Mesodermal cell (in vitro differentiated cells): Measurements from ENCODE around the gene C2orf15. TPM values are rescaled to one million over a fixed set of nuclear protein-coding genes. Genes with fewer than 3 reads are reported as not detected.
"Not testable (repeated sequence)": the region's sequence is repeated elsewhere in the genome, so short reads cannot be mapped to it uniquely, and the experiment has no call there.

ENCODE experiments used
- H3K27ac ChIP-seq: 2 replicates; pipeline ENCODE4 v1.7.0; 2013; ENCODE audit warnings: mild to moderate bottlenecking, low read depth, low read length, moderate library complexity; ENCODE audit not compliant: severe bottlenecking
- H3K36me3 ChIP-seq: 2 replicates; pipeline ENCODE4 v1.7.1; 2013; ENCODE audit warnings: mild to moderate bottlenecking, low read length, moderate library complexity; ENCODE audit not compliant: control insufficient read depth, insufficient read depth
- H3K4me1 ChIP-seq: one replicate; pipeline ENCODE4 v1.7.1; 2013; ENCODE audit warnings: mild to moderate bottlenecking, low read length; ENCODE audit not compliant: insufficient read depth, control insufficient read depth, poor library complexity, severe bottlenecking
- H3K4me3 ChIP-seq: 2 replicates; pipeline ENCODE4 v1.7.0; 2013; ENCODE audit warnings: low read length, control low read depth, mild to moderate bottlenecking; ENCODE audit not compliant: insufficient read depth, poor library complexity, severe bottlenecking; ENCODE audit errors: extremely low read depth
- H3K9me3 ChIP-seq: 2 replicates; pipeline ENCODE4 v1.7.1; 2013; ENCODE audit warnings: mild to moderate bottlenecking, low read length, moderate library complexity; ENCODE audit not compliant: control insufficient read depth
- WGBS, 2 experiments: methylation state at CpG; one replicate each; pipeline ENCODE4 v1.1.5; 2013; ENCODE audit warnings: missing lambda C conversion rate in 2 of 2; ENCODE audit not compliant: insufficient coverage in 2 of 2; 5-methylcytosine and 5-hydroxymethylcytosine counted together
- polyA plus RNA-seq, 2 experiments: library from polyadenylated mRNA; stranded (reverse); fragments of 50-300 nt; gene quantifications; one replicate each; pipeline ENCODE4 v1.2.3, GENCODE V29; 2013

The C2orf15 gene
- not detected for polyA plus RNA-seq (2013, experiment 1 of 2)
- polyA plus RNA-seq (2013, experiment 2 of 2): 0.30 TPM

- H3K9me3 ChIP-seq: no peaks in the 10 kb centered on the region
- no peaks in the 10 kb centered on the region for H3K36me3 ChIP-seq
- peak within 1 kb of the TSS; percentile 25 for H3K27ac ChIP-seq
- H3K4me1 ChIP-seq: peaks cover 6% of the 10 kb centered on the region
- 0 to 1% methylated on average over 59 to 61 of the region's 84 CpGs for WGBS, 2 experiments
- H3K4me3 ChIP-seq: peak within 1 kb of the TSS; percentile 71
Measured at GRCh38 chr2:99141110-99142108, at the start of gene C2orf15. TSS of gene C2orf15 (plus strand) at chr2:99141707. CDS start at chr2:99150559, 8,852 bp downstream.

- no peak overlapping the region for H3K4me3 ChIP-seq
- no CpG with 5 or more reads among the region's 1 CpG for WGBS, 2 experiments
Measured at GRCh38 chr2:99096728-99097127, 44.8 kb upstream of the C2orf15 start.

GRCh38 chr2:99101697-99102096 is 39.8 kb upstream of the C2orf15 start:
- H3K36me3 ChIP-seq: no peaks in the 10 kb centered on the region
- no peak overlapping the region for H3K27ac ChIP-seq
- H3K4me1 ChIP-seq: no peaks in the 10 kb centered on the region
- H3K9me3 ChIP-seq: no peaks in the 10 kb centered on the region
- no CpG with 5 or more reads among the region's 3 CpGs for WGBS, 2 experiments
- no peak overlapping the region for H3K4me3 ChIP-seq

More at GRCh38 chr2:99096728-99097127, 44.8 kb upstream of the C2orf15 start:
- no peak overlapping the region for H3K27ac ChIP-seq
- H3K4me1 ChIP-seq: no peaks in the 10 kb centered on the region
- peaks cover 8% of the 10 kb centered on the region for H3K9me3 ChIP-seq
- no peaks in the 10 kb centered on the region for H3K36me3 ChIP-seq

- no peak overlapping the region for H3K27ac ChIP-seq
Measured at GRCh38 chr2:99104006-99104405, 37.5 kb upstream of the C2orf15 start.

GRCh38 chr2:99106913-99107312 is 34.6 kb upstream of the C2orf15 start:
- H3K4me1 ChIP-seq: no peaks in the 10 kb centered on the region
- H3K36me3 ChIP-seq: no peaks in the 10 kb centered on the region
- H3K27ac ChIP-seq: no peak overlapping the region
- no peak overlapping the region for H3K4me3 ChIP-seq
- no peaks in the 10 kb centered on the region for H3K9me3 ChIP-seq
- 77 to 82% methylated on average over 2 of the region's 2 CpGs for WGBS, 2 experiments

More at GRCh38 chr2:99104006-99104405, 37.5 kb upstream of the C2orf15 start:
- Histone ChIP-seq H3K9me3 (no peaks in the 10 kb centered on the region), H3K4me3 (no peak overlapping the region), H3K4me1 (no peaks in the 10 kb centered on the region), H3K36me3 (no peaks in the 10 kb centered on the region)
- 74 to 96% methylated on average over 2 of the region's 2 CpGs for WGBS, 2 experiments

GRCh38 chr2:99111236-99111635 is 30.3 kb upstream of the C2orf15 start:
- WGBS, 2 experiments: no CpG with 5 or more reads among the region's 2 CpGs
- Histone ChIP-seq H3K4me3 (no peak overlapping the region), H3K9me3 (no peaks in the 10 kb centered on the region), H3K36me3 (no peaks in the 10 kb centered on the region), H3K27ac (no peak overlapping the region), H3K4me1 (no peaks in the 10 kb centered on the region)

- no peaks in the 10 kb centered on the region for H3K4me1 ChIP-seq
- H3K27ac ChIP-seq: no peak overlapping the region
- WGBS, 2 experiments: no CpG with 5 or more reads among the region's 1 CpG
- no peaks in the 10 kb centered on the region for H3K9me3 ChIP-seq
- no peaks in the 10 kb centered on the region for H3K36me3 ChIP-seq
- H3K4me3 ChIP-seq: no peak overlapping the region
Measured at GRCh38 chr2:99111945-99112344, 29.6 kb upstream of the C2orf15 start.

GRCh38 chr2:99112617-99113016 is 28.9 kb upstream of the C2orf15 start:
- Histone ChIP-seq H3K4me3 (no peak overlapping the region), H3K27ac (no peak overlapping the region)
- 69 to 79% methylated on average over 3 of the region's 4 CpGs for WGBS, 2 experiments

GRCh38 chr2:99127981-99128380 is 13.5 kb upstream of the C2orf15 start:
- Histone ChIP-seq H3K4me3 (no peak overlapping the region), H3K27ac (no peak overlapping the region), H3K4me1 (no peaks in the 10 kb centered on the region), H3K9me3 (peaks cover 5% of the 10 kb centered on the region), H3K36me3 (no peaks in the 10 kb centered on the region)
- 87 to 100% methylated on average over 1 of the region's 2 CpGs for WGBS, 2 experiments

More at GRCh38 chr2:99112617-99113016, 28.9 kb upstream of the C2orf15 start:
- Histone ChIP-seq H3K4me1 (no peaks in the 10 kb centered on the region), H3K36me3 (no peaks in the 10 kb centered on the region), H3K9me3 (no peaks in the 10 kb centered on the region)

GRCh38 chr2:99135044-99135556 is 6.4 kb upstream of the C2orf15 start:
- WGBS, 2 experiments: 80% methylated on average over 1 of the region's 2 CpGs; no CpG with 5 or more reads in 1 of the 2 experiments
- not testable (repeated sequence) for H3K4me1 ChIP-seq, H3K9me3 ChIP-seq, H3K27ac ChIP-seq, H3K4me3 ChIP-seq, H3K36me3 ChIP-seq
